HL-60/S4 (cell line): ENCODE measurements around the gene FAM170B.

ENCODE experiments used
- in situ Hi-C: fragments of 300-500 bp; cut with MboI; formaldehyde crosslinking; loops from 2 replicates; pipeline ENCODE4 v1.14.3; 2022; ENCODE audit warnings: low sequenced_read_pairs

The FAM170B gene

DNA sequence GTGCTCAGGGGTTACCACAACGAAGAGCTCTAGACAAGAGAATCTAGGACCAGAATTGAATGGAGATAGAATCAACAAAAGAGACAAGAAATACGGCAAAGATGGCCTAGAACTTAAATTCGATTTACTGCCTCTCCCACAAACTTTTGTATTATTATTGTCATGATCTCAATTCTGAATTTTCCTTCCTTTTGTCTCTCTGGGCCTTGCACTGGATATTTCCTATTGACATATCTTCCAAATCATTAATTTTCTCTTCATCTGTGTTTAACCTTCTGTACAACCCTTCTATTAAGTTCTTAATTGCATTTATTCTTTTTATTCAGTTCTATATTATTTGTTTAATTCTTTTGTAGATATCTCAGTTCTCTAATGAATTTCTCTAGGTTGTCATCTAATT, 46.9 kb downstream of the FAM170B start:
- in situ Hi-C loops = loop anchor here (25.0 kb wide), 1 partner anchor 100 kb away; the partner anchor contains the start of gene TMEM273

DNA sequence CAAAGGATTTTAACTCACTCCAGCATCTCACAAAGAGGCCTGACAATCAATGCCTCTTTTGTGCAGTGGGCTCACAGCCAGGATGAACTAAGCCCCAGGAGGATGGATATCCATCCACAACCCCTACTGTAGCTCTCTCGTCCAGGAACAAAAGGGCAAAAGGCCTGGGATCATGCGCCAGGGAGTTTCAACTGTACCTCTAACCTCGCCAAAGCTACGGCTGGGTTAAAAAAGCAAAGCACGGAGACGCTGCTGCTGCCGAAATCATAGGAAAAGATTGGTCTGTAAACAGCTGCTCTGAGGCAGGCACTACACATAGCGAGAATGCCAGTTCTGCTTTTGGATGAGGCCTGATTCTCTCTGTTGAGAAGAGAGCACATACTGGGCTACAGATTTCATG, 50.6 kb downstream of the FAM170B start:
- in situ Hi-C loops = loop anchor here (25.0 kb wide), 1 partner anchor 104 kb away; the partner anchor contains the start of gene TMEM273

DNA sequence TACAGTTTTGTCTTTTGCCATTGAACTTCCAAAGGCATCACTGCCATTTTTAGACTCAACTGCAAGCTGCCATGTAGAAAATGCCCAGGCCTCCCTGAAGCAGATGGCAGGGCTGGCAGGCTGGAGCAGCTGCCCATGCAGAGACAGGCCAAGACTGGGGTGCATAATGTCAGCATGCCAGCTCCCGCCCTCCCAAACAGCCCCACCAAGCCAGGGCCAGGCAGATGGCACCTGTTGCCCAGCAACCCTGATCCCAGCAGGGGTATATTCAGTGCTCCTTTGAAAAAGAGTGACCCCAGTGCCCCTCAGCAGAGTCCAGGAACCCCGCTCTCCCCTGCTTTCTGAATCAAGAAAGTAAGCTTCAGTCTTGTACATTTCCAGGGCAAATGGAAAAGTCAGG, 51.1 kb downstream of the FAM170B start:
- in situ Hi-C loops = loop anchor here (25.0 kb wide), 1 partner anchor 105 kb away; the partner anchor contains the start of gene TMEM273

DNA sequence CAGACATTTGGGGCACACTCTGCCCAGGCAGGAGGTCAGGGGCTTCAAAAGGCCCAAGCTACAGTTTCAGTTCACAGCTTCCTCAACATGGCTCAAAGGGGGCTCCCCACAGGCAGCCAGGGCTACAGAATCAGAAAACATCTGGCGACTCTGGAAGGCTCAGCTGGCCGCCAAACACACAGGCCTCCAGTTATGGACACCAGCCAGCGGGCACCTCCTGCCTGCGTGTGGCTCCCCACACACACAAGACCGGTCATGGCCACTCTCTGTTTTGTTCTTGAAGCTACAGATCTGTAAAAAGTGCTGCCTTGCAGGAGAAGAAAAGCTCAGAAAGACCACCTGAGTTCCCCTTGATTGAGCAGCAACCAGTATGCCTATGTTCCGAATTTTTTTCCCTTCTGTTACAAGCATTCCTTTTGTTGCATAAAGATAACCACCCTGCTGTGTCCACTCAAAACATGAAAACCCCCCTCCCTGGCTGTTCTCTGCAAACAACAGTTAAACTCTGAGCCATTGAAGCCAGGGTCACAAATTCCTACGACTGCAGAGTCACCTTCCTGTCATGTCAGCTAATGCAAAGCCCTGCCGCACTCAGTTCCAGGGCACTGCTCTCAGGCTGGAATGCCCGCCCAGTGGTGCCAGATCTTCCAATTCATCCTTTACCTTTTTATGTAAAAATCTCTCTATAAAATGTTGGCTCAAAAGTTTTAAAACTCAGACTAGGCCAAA, 52.1 kb downstream of the FAM170B start:
- in situ Hi-C loops = loop anchor here (25.0 kb wide), 1 partner anchor 106 kb away; the partner anchor contains the start of gene TMEM273
